Stimulated activated naive CD8-positive, alpha-beta T cell treated with anti-CD3 and anti-CD28 coated beads, Interleukin-15, Interleukin-2, amounts not matched to agents 100 ng/mL and 50 ng/mL, for 24 hours (primary cell): ENCODE results near the gene OSBP2.

ENCODE experiments used
- H3K27ac Mint-ChIP-seq: one replicate; pipeline ENCODE4 v1.8.0; 2021; ENCODE audit warnings: mild to moderate bottlenecking, mixed read lengths
- H3K27me3 Mint-ChIP-seq: one replicate; pipeline ENCODE4 v1.8.0; 2021; ENCODE audit warnings: mixed read lengths
- H3K36me3 Mint-ChIP-seq: one replicate; pipeline ENCODE4 v1.8.0; 2021; ENCODE audit warnings: low read depth, mixed read lengths
- H3K4me1 Mint-ChIP-seq: one replicate; pipeline ENCODE4 v1.8.0; 2021; ENCODE audit warnings: low read depth, mixed read lengths
- H3K4me3 Mint-ChIP-seq: one replicate; pipeline ENCODE4 v1.8.0; 2021; ENCODE audit warnings: mild to moderate bottlenecking, mixed read lengths
- H3K9me3 Mint-ChIP-seq: one replicate; pipeline ENCODE4 v1.8.0; 2021; ENCODE audit warnings: mixed read lengths

The OSBP2 gene

GRCh38 chr22:30694640-30695350 is at the start of gene OSBP2:
Gene OSBP2, plus strand, starts transcription at chr22:30694874. Its CDS starts 36 bp downstream, at chr22:30694910.
- Mint-ChIP-seq H3K27ac (peak within 1 kb of the TSS; percentile 47), H3K4me1 (peaks cover 5% of the 10 kb centered on the region), H3K36me3 (no peaks in the 10 kb centered on the region), H3K4me3 (peak within 1 kb of the TSS; percentile 83), H3K27me3 (peaks cover 25% of the 10 kb centered on the region), H3K9me3 (no peaks in the 10 kb centered on the region)

- Mint-ChIP-seq H3K4me3 (no peak overlapping the region), H3K27me3 (no peaks in the 10 kb centered on the region), H3K4me1 (peaks cover 67% of the 10 kb centered on the region), H3K27ac (no peak overlapping the region), H3K36me3 (peaks cover 7% of the 10 kb centered on the region), H3K9me3 (no peaks in the 10 kb centered on the region)
Observed at GRCh38 chr22:30646518-30647160, 48.0 kb upstream of the OSBP2 start.

GRCh38 chr22:30647536-30647935 is 47.1 kb upstream of the OSBP2 start:
- H3K36me3 Mint-ChIP-seq = peaks cover 7% of the 10 kb centered on the region
- H3K4me1 Mint-ChIP-seq = peaks cover 70% of the 10 kb centered on the region
- no peaks in the 10 kb centered on the region for H3K27me3 Mint-ChIP-seq
- no peak overlapping the region for H3K4me3 Mint-ChIP-seq
- no peak overlapping the region for H3K27ac Mint-ChIP-seq
- H3K9me3 Mint-ChIP-seq = no peaks in the 10 kb centered on the region

- peak overlapping the region; percentile 17 for H3K4me3 Mint-ChIP-seq
- peaks cover 64% of the 10 kb centered on the region for H3K4me1 Mint-ChIP-seq
- peak overlapping the region; percentile 71 for H3K27ac Mint-ChIP-seq
- H3K9me3 Mint-ChIP-seq = no peaks in the 10 kb centered on the region
- peaks cover 7% of the 10 kb centered on the region for H3K36me3 Mint-ChIP-seq
- H3K27me3 Mint-ChIP-seq = no peaks in the 10 kb centered on the region
Observed at GRCh38 chr22:30648825-30649224, 45.8 kb upstream of the OSBP2 start.

GRCh38 chr22:30649430-30650007 is 45.2 kb upstream of the OSBP2 start:
- Mint-ChIP-seq H3K36me3 (peaks cover 7% of the 10 kb centered on the region), H3K9me3 (no peaks in the 10 kb centered on the region), H3K4me1 (peaks cover 57% of the 10 kb centered on the region), H3K4me3 (no peak overlapping the region), H3K27me3 (no peaks in the 10 kb centered on the region), H3K27ac (peak overlapping the region; percentile 81)

GRCh38 chr22:30650508-30651116 is 44.1 kb upstream of the OSBP2 start:
- Mint-ChIP-seq H3K9me3 (no peaks in the 10 kb centered on the region), H3K27ac (peak overlapping the region; percentile 77)

GRCh38 chr22:30652852-30653251 is 41.8 kb upstream of the OSBP2 start:
- Mint-ChIP-seq H3K4me3 (no peak overlapping the region), H3K27ac (peak overlapping the region; percentile 24), H3K36me3 (peaks cover 9% of the 10 kb centered on the region), H3K4me1 (peaks cover 45% of the 10 kb centered on the region), H3K9me3 (no peaks in the 10 kb centered on the region), H3K27me3 (no peaks in the 10 kb centered on the region)

More at GRCh38 chr22:30650508-30651116, 44.1 kb upstream of the OSBP2 start:
- Mint-ChIP-seq H3K27me3 (no peaks in the 10 kb centered on the region), H3K4me1 (peaks cover 50% of the 10 kb centered on the region), H3K4me3 (no peak overlapping the region), H3K36me3 (peaks cover 11% of the 10 kb centered on the region)

GRCh38 chr22:30654361-30654760 is 40.3 kb upstream of the OSBP2 start:
- no peaks in the 10 kb centered on the region for H3K27me3 Mint-ChIP-seq
- no peak overlapping the region for H3K4me3 Mint-ChIP-seq
- peaks cover 30% of the 10 kb centered on the region for H3K4me1 Mint-ChIP-seq
- H3K9me3 Mint-ChIP-seq = no peaks in the 10 kb centered on the region
- H3K36me3 Mint-ChIP-seq = peaks cover 9% of the 10 kb centered on the region
- no peak overlapping the region for H3K27ac Mint-ChIP-seq

GRCh38 chr22:30655532-30655931 is 39.1 kb upstream of the OSBP2 start:
- H3K27ac Mint-ChIP-seq = no peak overlapping the region
- H3K36me3 Mint-ChIP-seq = peaks cover 16% of the 10 kb centered on the region
- H3K27me3 Mint-ChIP-seq = no peaks in the 10 kb centered on the region
- peaks cover 18% of the 10 kb centered on the region for H3K4me1 Mint-ChIP-seq
- no peaks in the 10 kb centered on the region for H3K9me3 Mint-ChIP-seq
- no peak overlapping the region for H3K4me3 Mint-ChIP-seq

GRCh38 chr22:30662040-30662439 is 32.6 kb upstream of the OSBP2 start:
- H3K9me3 Mint-ChIP-seq = no peaks in the 10 kb centered on the region
- peaks cover 17% of the 10 kb centered on the region for H3K4me1 Mint-ChIP-seq
- no peaks in the 10 kb centered on the region for H3K27me3 Mint-ChIP-seq
- H3K4me3 Mint-ChIP-seq = no peak overlapping the region
- H3K36me3 Mint-ChIP-seq = peaks cover 37% of the 10 kb centered on the region
- H3K27ac Mint-ChIP-seq = no peak overlapping the region

- Mint-ChIP-seq H3K4me3 (no peak overlapping the region), H3K4me1 (peaks cover 25% of the 10 kb centered on the region), H3K27ac (no peak overlapping the region), H3K36me3 (peaks cover 32% of the 10 kb centered on the region), H3K9me3 (no peaks in the 10 kb centered on the region), H3K27me3 (no peaks in the 10 kb centered on the region)
Observed at GRCh38 chr22:30664798-30665197, 29.9 kb upstream of the OSBP2 start.

GRCh38 chr22:30665266-30665665 is 29.4 kb upstream of the OSBP2 start:
- peaks cover 25% of the 10 kb centered on the region for H3K4me1 Mint-ChIP-seq
- H3K27me3 Mint-ChIP-seq = no peaks in the 10 kb centered on the region
- no peaks in the 10 kb centered on the region for H3K9me3 Mint-ChIP-seq
- peak overlapping the region; percentile 15 for H3K4me3 Mint-ChIP-seq
- no peak overlapping the region for H3K27ac Mint-ChIP-seq
- H3K36me3 Mint-ChIP-seq = peaks cover 28% of the 10 kb centered on the region

- no peaks in the 10 kb centered on the region for H3K27me3 Mint-ChIP-seq
- H3K9me3 Mint-ChIP-seq = no peaks in the 10 kb centered on the region
- no peak overlapping the region for H3K27ac Mint-ChIP-seq
- peaks cover 25% of the 10 kb centered on the region for H3K36me3 Mint-ChIP-seq
- peaks cover 25% of the 10 kb centered on the region for H3K4me1 Mint-ChIP-seq
- H3K4me3 Mint-ChIP-seq = peak overlapping the region; percentile 95
Observed at GRCh38 chr22:30665786-30666185, 28.9 kb upstream of the OSBP2 start.

GRCh38 chr22:30667107-30667493 is 27.6 kb upstream of the OSBP2 start:
- Mint-ChIP-seq H3K4me1 (peaks cover 25% of the 10 kb centered on the region), H3K27me3 (no peaks in the 10 kb centered on the region), H3K27ac (peak overlapping the region; percentile 65), H3K9me3 (no peaks in the 10 kb centered on the region), H3K36me3 (peaks cover 20% of the 10 kb centered on the region), H3K4me3 (peak overlapping the region; percentile 95)
